Fibroblast of lung (primary cell): ENCODE measurements around the gene MAN1A1.

Experiments used
- CTCF ChIP-seq, 2 donors: IDR thresholded peaks in 1 of 2; conservative IDR thresholded peaks in 1 of 2; 1 replicate in 1 of 2; 2 replicates in 1 of 2; pipeline ENCODE4 v1.5.1; 2011 to 2012; ENCODE audit warnings: low read length in 2 of 2, control low read depth in 1 of 2, inconsistent platforms in 1 of 2, low read depth in 1 of 2, mild to moderate bottlenecking in 1 of 2
- EZH2 ChIP-seq: IDR thresholded peaks from 2 replicates; pipeline ENCODE4 v1.5.1; 2012; ENCODE audit warnings: low read length, control low read depth, mild to moderate bottlenecking; ENCODE audit errors: missing control alignments

GRCh38 chr6:119234457-119234856, 115.1 kb downstream of the MAN1A1 start:
- no peak for TF ChIP-seq CTCF (conservative IDR thresholded peaks at IDR 0.05 in 1 of 2, IDR thresholded peaks at IDR 0.05 in 1 of 2; ENCODE audit: low read depth in 1 of 2, low read length in 2 of 2)
- TF ChIP-seq EZH2: no peak
